ENCODE results near the gene TNFRSF12A. TPM values are rescaled to one million over a fixed set of nuclear protein-coding genes. Genes with fewer than 3 reads are reported as not detected.
A peak's percentile ranks its signal among the peaks of the same experiment; 100 is the strongest.

Gene TNFRSF12A
- total RNA-seq: 10 to 100 TPM; 24.3 to 72.4 TPM
- long read RNA-seq, transcript TNFRSF12A-201 (4 exons, 1,033 nt): major isoform, 14 of 14 reads
- long read RNA-seq, partial matches to known transcripts: 0 of 14 reads
- long read RNA-seq, other reads (novel, unspliced or antisense): 0 of 14 reads

- peak; percentile 22 to 54 for ATAC-seq
- intact Hi-C loops (cut with DNase I): no loop called here
- DNase-seq: peak; percentile 84
These were observed at the start of gene TNFRSF12A for GRCh38 chr16:3020247-3020603. Gene TNFRSF12A, plus strand, starts transcription at chr16:3020368. Its CDS starts 30 bp downstream, at chr16:3020398.

DNA sequence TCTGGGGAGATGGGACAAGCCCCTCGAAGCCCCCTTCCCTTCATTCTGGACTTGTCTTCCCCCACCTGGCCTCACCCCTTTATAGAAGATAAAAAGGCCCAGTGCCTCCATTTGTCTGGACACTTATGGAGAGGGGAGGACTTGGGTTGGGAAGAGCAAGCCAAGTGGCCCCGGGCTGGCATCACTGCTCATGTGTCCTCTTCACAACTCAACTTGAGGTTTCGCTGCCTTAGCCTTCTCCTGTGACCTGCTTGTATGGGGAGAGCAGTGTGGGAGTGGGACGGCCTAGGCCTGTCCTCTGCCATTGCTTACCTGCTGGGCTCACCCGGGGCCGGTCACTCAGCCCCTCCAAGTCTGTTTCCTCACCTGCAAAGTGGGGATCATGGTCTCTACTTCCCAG lies 49.6 kb upstream of the TNFRSF12A start:
- ATAC-seq (no peak), DNase-seq (no peak)
- intact Hi-C loops (cut with DNase I): no loop called here

- ATAC-seq (no peak), DNase-seq (no peak)
- intact Hi-C loops (cut with DNase I): no loop called here
These were observed 48.8 kb upstream of the TNFRSF12A start for GRCh38 chr16:2971134-2971984.

DNA sequence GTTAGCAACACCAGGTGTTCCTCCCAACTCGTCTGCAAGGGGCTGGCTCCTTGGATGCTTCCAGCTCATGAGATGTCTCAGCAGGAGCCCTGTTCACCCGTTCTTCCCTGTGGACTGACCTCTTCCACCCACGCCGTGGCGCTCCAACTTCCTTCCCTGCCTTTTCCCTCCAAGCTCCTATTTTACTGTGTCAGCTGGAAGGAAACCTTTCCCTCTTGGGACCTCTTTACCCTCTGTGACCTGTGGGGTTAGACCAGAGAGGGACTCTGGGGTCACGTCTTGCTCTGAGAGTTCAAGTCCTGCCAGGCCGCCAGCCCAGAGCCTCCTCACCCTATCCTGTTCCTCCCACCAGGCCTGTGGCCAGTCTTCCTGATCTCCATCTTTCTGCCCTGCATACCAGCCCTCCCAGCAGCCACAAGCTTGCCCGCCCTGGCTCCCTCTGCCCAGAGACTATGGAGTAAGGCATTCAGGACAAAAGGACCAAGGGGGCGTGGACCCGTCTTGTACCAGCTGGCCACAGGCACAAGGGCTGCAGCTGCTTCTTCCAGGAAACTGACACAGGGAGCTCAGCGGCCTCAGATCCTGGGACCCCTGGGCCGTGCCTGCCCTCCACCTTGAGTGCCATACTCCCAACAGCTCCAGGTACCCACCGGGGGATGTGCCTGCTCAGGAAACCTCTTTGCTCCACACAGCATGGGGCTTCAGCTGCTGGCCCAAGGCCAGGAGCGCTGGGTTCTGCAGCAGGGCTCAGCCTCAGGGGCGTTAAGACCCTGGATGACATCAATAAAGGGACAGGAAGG lies 48.0 kb upstream of the TNFRSF12A start:
- DNase-seq (no peak), ATAC-seq (no peak)
- intact Hi-C loops (cut with DNase I): no loop called here

DNA sequence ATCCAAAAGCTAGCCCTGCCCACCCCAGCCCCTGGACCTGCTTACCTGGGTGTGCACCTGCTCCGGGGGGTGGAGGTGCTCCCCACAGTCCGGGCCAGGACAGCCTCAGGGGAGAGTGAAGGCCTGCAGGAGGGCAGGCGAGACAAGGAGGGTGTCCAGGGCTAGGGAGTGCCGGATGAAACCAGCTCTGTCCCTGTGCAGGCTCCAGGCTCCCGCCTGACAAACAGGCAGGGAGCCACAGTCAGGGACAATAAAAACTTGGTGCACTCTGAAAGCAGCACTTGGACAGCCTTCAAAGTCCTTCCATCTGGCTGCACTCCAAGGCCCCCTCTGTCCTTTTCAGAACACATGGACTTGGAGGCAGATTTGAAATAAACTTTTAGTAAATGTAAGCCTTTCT lies 47.1 kb upstream of the TNFRSF12A start:
- intact Hi-C loops (cut with DNase I): no loop called here
- ATAC-seq: no peak
- no peak for DNase-seq

- DNase-seq (no peak), ATAC-seq (no peak)
- intact Hi-C loops (cut with DNase I): no loop called here
These were observed 46.4 kb upstream of the TNFRSF12A start for GRCh38 chr16:2973605-2974318.

- no peak for ATAC-seq
These were observed 45.7 kb upstream of the TNFRSF12A start for GRCh38 chr16:2974319-2975056.

GRCh38 chr16:2975161-2975795 lies 44.9 kb upstream of the TNFRSF12A start:
- DNase-seq (no peak), ATAC-seq (no peak)
- intact Hi-C loops (cut with DNase I): no loop called here

More at GRCh38 chr16:2974319-2975056, 45.7 kb upstream of the TNFRSF12A start:
- no peak for DNase-seq
- intact Hi-C loops (cut with DNase I): no loop called here

GRCh38 chr16:2976201-2976600 lies 44.0 kb upstream of the TNFRSF12A start:
- intact Hi-C loops (cut with DNase I): no loop called here
- no peak for ATAC-seq
- DNase-seq: no peak

GRCh38 chr16:2976673-2977072 lies 43.5 kb upstream of the TNFRSF12A start:
- ATAC-seq (no peak), DNase-seq (no peak)
- intact Hi-C loops (cut with DNase I): no loop called here

DNA sequence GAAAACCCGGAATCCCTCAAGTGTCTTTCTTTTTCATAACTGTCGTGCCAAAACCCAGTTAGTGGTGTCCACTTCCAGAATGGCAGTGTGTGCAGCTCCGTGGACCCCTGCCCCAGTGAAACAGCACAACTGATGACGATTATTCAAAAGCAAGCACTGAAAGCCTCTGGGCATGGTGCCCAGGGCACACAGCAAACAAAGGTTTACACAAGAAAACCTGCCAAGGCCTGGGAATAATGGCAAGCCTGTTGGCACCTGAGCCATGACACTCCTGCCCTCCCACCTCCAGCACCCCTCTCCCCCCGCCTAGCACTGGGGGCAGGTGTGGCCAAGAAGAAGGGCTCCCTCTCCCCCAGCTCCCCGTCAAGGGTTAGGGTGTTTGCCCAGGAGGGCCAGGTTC lies 42.7 kb upstream of the TNFRSF12A start:
- intact Hi-C loops (cut with DNase I): no loop called here
- DNase-seq (no peak), ATAC-seq (no peak)

- no peak for ATAC-seq
- intact Hi-C loops (cut with DNase I): no loop called here
These were observed 40.4 kb upstream of the TNFRSF12A start for GRCh38 chr16:2979669-2980226.

DNA sequence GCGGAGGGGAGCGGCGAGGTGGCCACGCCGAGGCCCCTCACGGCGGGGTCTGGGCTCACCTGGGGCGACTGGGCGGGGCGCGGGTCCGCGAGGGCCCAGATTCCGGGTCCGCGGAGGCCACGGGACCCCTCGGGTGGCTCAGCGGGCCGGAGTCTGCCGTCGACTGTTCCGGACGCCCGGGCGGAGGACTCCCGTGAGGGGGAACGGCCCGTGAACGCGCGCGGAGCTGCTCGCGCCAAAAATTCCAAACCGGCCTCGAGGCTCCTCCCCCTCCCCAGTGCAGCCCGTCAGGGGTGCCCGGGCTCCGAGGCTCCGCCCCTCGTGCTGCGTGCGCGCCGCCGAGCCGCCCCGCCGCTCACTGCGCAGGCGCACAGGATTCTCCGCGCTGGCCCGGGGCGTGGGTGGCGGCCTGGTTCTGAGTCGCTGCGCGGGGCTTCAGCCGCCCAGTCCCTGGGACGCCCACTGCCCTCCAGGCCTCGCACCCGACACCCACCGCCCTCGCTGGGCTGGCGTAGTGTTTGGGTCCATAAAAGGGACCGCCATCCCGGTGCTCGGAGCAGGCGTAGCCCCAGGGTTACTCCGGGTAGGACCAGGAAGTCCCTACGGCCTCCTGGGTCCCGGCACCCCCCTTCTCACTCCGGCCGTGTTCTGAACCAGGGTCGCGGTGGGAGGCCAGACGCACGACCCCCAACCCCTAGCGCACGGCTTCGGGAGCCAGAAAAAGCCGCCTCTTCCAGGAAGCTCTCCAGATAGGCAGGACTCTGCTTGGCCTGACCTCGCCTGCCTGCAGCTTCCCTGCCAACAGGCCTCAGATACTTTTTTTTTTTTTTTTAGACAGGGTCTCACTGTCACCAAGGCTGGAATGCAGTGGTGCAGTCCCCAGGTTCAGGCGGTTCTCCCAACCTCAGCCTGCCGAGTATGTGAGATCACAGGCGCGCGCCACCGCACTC lies 39.7 kb upstream of the TNFRSF12A start, which contains the start of gene PKMYT1:
Gene PKMYT1 (minus strand): TSS at position 220 of the 950 bp plus-strand sequence. CDS start 789 bp downstream, outside the sequence.
- ATAC-seq (peak; percentile 95 to 98), DNase-seq (peak; percentile 94)
- intact Hi-C loops (cut with DNase I): no loop called here

More at GRCh38 chr16:2979669-2980226, 40.4 kb upstream of the TNFRSF12A start:
- DNase-seq: no peak

GRCh38 chr16:2981177-2981898 lies 38.8 kb upstream of the TNFRSF12A start:
- ATAC-seq: no peak
- no peak for DNase-seq
- intact Hi-C loops (cut with DNase I): no loop called here

DNA sequence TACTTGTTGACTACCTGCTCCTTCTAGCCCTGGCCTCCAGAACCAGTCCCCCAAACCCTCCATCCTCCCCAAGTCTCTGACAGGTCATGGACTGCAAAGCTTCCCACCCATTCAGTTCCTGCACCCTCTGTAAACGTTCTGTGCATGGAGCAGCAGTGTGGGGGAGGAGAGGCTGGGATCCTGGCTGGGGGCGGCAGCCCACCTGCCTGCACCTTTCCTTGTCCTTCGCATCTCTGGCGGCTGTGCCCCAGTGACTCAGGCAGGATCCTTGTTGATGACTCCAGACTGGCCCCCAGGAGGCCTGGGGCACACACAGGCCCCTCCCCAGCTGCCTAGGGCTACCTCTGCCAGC lies 38.3 kb upstream of the TNFRSF12A start:
- intact Hi-C loops (cut with DNase I): no loop called here
- no peak for DNase-seq
- ATAC-seq: no peak

DNA sequence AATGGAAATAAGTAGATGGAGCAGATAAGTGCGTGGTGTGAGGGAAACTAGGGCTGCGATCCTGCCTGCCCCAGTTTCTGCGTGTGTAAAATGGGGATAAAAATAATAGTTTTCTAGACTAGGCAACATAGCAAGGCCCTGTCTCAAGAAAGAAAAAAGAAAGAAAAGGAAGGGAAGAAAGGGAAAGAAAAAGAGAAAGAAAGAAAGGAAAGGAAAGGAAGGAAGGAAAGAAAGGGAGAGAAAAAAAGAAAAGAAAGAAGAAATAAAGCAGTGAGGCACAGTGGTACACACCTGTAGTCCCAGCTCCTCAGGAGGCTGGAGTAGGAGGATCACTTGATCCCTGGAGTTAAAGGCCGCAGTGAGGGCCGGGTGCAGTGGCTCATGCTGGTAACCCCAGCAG lies 37.8 kb upstream of the TNFRSF12A start:
- DNase-seq: no peak

More for the DNA sequence above, 37.8 kb upstream of the TNFRSF12A start:
- intact Hi-C loops (cut with DNase I): no loop called here
- no peak for ATAC-seq
